RWPE2 (cell line): ENCODE measurements around the gene COX14.

Experiments used
- ATAC-seq: fragments of 200-7000 bp; cut with Tn5 transposase; 3 replicates; pipeline ENCODE4 v1.9.1; 2021; ENCODE audit warnings: low read depth
- DNase-seq: peaks from one replicate; pipeline ENCODE4 v3.0.0-alpha.2; 2020; ENCODE audit warnings: low spot score
- H3K27ac ChIP-seq: fragments of 450-650 bp; 2 replicates; pipeline ENCODE4 v1.5.1; 2017; ENCODE audit warnings: mild to moderate bottlenecking; ENCODE audit not compliant: poor library complexity, severe bottlenecking
- H3K27me3 ChIP-seq: fragments of 250-450 bp; sonication (Bioruptor Pico); 2 replicates; pipeline ENCODE4 v1.5.1; 2021; ENCODE audit warnings: mild to moderate bottlenecking, moderate library complexity; ENCODE audit not compliant: insufficient read depth, poor library complexity, severe bottlenecking
- H3K36me3 ChIP-seq: fragments of 250-450 bp; sonication (Bioruptor Pico); 2 replicates; pipeline ENCODE4 v1.5.1; 2020; ENCODE audit warnings: low read depth, mild to moderate bottlenecking, moderate library complexity
- H3K4me1 ChIP-seq: fragments of 250-450 bp; sonication (Bioruptor Pico); 2 replicates; pipeline ENCODE4 v1.5.1; 2021; ENCODE audit warnings: mild to moderate bottlenecking, moderate library complexity; ENCODE audit not compliant: insufficient read depth, poor library complexity, severe bottlenecking
- H3K4me3 ChIP-seq: fragments of 250-450 bp; sonication (Bioruptor Pico); 2 replicates; pipeline ENCODE4 v1.5.1; 2021; ENCODE audit warnings: mild to moderate bottlenecking, moderate library complexity; ENCODE audit not compliant: severe bottlenecking
- H3K9me3 ChIP-seq: fragments of 250-450 bp; sonication (Bioruptor Pico); 2 replicates; pipeline ENCODE4 v1.5.1; 2021; ENCODE audit warnings: mild to moderate bottlenecking, moderate library complexity; ENCODE audit not compliant: severe bottlenecking
- CTCF ChIP-seq: fragments of 450-650 bp; IDR thresholded peaks from one replicate; pipeline ENCODE4 v1.5.1; 2017; ENCODE audit warnings: mild to moderate bottlenecking, moderate library complexity; ENCODE audit not compliant: poor library complexity, severe bottlenecking

The COX14 gene

GRCh38 chr12:50084775-50085614 is 27.0 kb upstream of the COX14 start, which contains the start of gene SMARCD1:
TSS of gene SMARCD1 (plus strand) at chr12:50085342. CDS start at chr12:50085370, 28 bp downstream.
- Histone ChIP-seq H3K27me3 (no peaks in the 10 kb centered on the region), H3K4me1 (peaks cover 35% of the 10 kb centered on the region), H3K9me3 (no peaks in the 10 kb centered on the region), H3K27ac (peak within 1 kb of the TSS; percentile 94), H3K36me3 (peaks cover 34% of the 10 kb centered on the region), H3K4me3 (peak within 1 kb of the TSS; percentile 44)
- DNase-seq, result peak; percentile 94
- ATAC-seq, result peak; percentile 82
- peak; percentile 90 for TF ChIP-seq CTCF

- peak overlapping the region; percentile 94 for H3K27ac ChIP-seq
- H3K27me3 ChIP-seq, result no peaks in the 10 kb centered on the region
- ATAC-seq (peak; percentile 13), DNase-seq (no peak)
- H3K4me3 ChIP-seq, result peak overlapping the region; percentile 44
- peaks cover 40% of the 10 kb centered on the region for H3K36me3 ChIP-seq
- no peaks in the 10 kb centered on the region for H3K9me3 ChIP-seq
- peaks cover 35% of the 10 kb centered on the region for H3K4me1 ChIP-seq
- no peak for TF ChIP-seq CTCF
Measured at GRCh38 chr12:50085615-50086072, 26.4 kb upstream of the COX14 start.

GRCh38 chr12:50086148-50086547 is 25.9 kb upstream of the COX14 start:
- H3K4me1 ChIP-seq, result peaks cover 35% of the 10 kb centered on the region
- no peaks in the 10 kb centered on the region for H3K9me3 ChIP-seq
- no peak for TF ChIP-seq CTCF
- ATAC-seq, result no peak
- peak overlapping the region; percentile 44 for H3K4me3 ChIP-seq
- peak overlapping the region; percentile 94 for H3K27ac ChIP-seq
- H3K36me3 ChIP-seq, result peaks cover 44% of the 10 kb centered on the region
- H3K27me3 ChIP-seq, result no peaks in the 10 kb centered on the region
- no peak for DNase-seq

- no peak overlapping the region for H3K4me3 ChIP-seq
- no peaks in the 10 kb centered on the region for H3K9me3 ChIP-seq
- peaks cover 35% of the 10 kb centered on the region for H3K4me1 ChIP-seq
- DNase-seq (no peak), ATAC-seq (no peak)
- no peak for TF ChIP-seq CTCF
- H3K36me3 ChIP-seq, result peaks cover 53% of the 10 kb centered on the region
- no peaks in the 10 kb centered on the region for H3K27me3 ChIP-seq
- peak overlapping the region; percentile 94 for H3K27ac ChIP-seq
Measured at GRCh38 chr12:50087151-50087550, 24.9 kb upstream of the COX14 start.

- peaks cover 61% of the 10 kb centered on the region for H3K36me3 ChIP-seq
- DNase-seq (no peak), ATAC-seq (peak; percentile 55)
- H3K4me3 ChIP-seq, result no peak overlapping the region
- H3K4me1 ChIP-seq, result peaks cover 35% of the 10 kb centered on the region
- no peak for TF ChIP-seq CTCF
- no peaks in the 10 kb centered on the region for H3K27me3 ChIP-seq
- H3K27ac ChIP-seq, result peak overlapping the region; percentile 94
- H3K9me3 ChIP-seq, result no peaks in the 10 kb centered on the region
Measured at GRCh38 chr12:50087995-50088394, 24.0 kb upstream of the COX14 start.
